OCI-LY1 (cell line): ENCODE measurements around the gene SERPINB8.
"Not testable (repeated sequence)": the region's sequence is repeated elsewhere in the genome, so short reads cannot be mapped to it uniquely, and the experiment has no call there.

Experiments used
- H2AFZ ChIP-seq: fragments of 200-600 bp; sonication (generic), shearing (Covaris generic); 2 replicates; pipeline ENCODE4 v1.6.0; 2014; ENCODE audit warnings: antibody characterized with exemption, mild to moderate bottlenecking, low read length
- H3F3A ChIP-seq: fragments of 200-600 bp; sonication (generic), shearing (Covaris generic); 2 replicates; pipeline ENCODE4 v1.6.0; 2014; ENCODE audit warnings: mild to moderate bottlenecking, antibody characterized with exemption, low read length, moderate library complexity; ENCODE audit not compliant: insufficient read depth
- H3K27ac ChIP-seq: fragments of 200-600 bp; sonication (generic); 2 replicates; pipeline ENCODE4 v1.5.1; 2014; ENCODE audit warnings: low read length, mixed run types, mild to moderate bottlenecking, low read depth; ENCODE audit not compliant: poor library complexity, severe bottlenecking
- H3K27me3 ChIP-seq: fragments of 200-600 bp; sonication (generic); 2 replicates; pipeline ENCODE4 v1.6.0; 2014; ENCODE audit warnings: antibody characterized with exemption, mild to moderate bottlenecking, low read length, moderate library complexity; ENCODE audit not compliant: insufficient read depth
- H3K36me3 ChIP-seq: fragments of 200-600 bp; sonication (generic); 2 replicates; pipeline ENCODE4 v1.6.1; 2014; ENCODE audit warnings: mild to moderate bottlenecking, antibody characterized with exemption, low read length, moderate library complexity, mixed read lengths; ENCODE audit not compliant: insufficient read depth
- H3K4me1 ChIP-seq: fragments of 200-600 bp; sonication (generic); 2 replicates; pipeline ENCODE4 v1.5.1; 2014; ENCODE audit warnings: mild to moderate bottlenecking, low read length, moderate library complexity; ENCODE audit not compliant: insufficient read depth, severe bottlenecking
- H3K4me2 ChIP-seq: fragments of 200-600 bp; sonication (generic), shearing (Covaris generic); 2 replicates; pipeline ENCODE4 v1.6.1; 2014; ENCODE audit warnings: low read length
- H3K4me3 ChIP-seq: fragments of 200-600 bp; sonication (generic); 2 replicates; pipeline ENCODE4 v1.5.1; 2014; ENCODE audit warnings: low read length, low read depth, mild to moderate bottlenecking, mixed read lengths; ENCODE audit not compliant: poor library complexity, severe bottlenecking
- H3K79me2 ChIP-seq: fragments of 200-600 bp; shearing (Covaris generic); 2 replicates; pipeline ENCODE4 v1.6.1; 2016; ENCODE audit warnings: mixed run types, low read length, mixed read lengths; ENCODE audit not compliant: insufficient read depth
- H3K9ac ChIP-seq: fragments of 200-600 bp; sonication (generic), shearing (Covaris generic); 2 replicates; pipeline ENCODE4 v1.6.1; 2014; ENCODE audit warnings: mild to moderate bottlenecking, low read length, mixed read lengths
- H3K9me2 ChIP-seq: fragments of 200-600 bp; sonication (generic), shearing (Covaris generic); 2 replicates; pipeline ENCODE4 v1.6.1; 2014; ENCODE audit warnings: low read depth, mild to moderate bottlenecking, low read length, mixed read lengths
- H3K9me3 ChIP-seq: fragments of 200-600 bp; shearing (Covaris generic); 2 replicates; pipeline ENCODE4 v1.6.1; 2014; ENCODE audit warnings: low read length, mixed read lengths
- H4K20me1 ChIP-seq: fragments of 200-600 bp; sonication (generic), shearing (Covaris generic); 2 replicates; pipeline ENCODE4 v1.6.0; 2016; ENCODE audit warnings: mild to moderate bottlenecking, low read length; ENCODE audit not compliant: insufficient read depth
- CTCF ChIP-seq: fragments of 200-600 bp; sonication (generic), shearing (Covaris generic); IDR thresholded peaks from 2 replicates; pipeline ENCODE4 v1.5.1; 2017; ENCODE audit warnings: mild to moderate bottlenecking, antibody characterized with exemption, low read length, moderate library complexity, mixed read lengths
- EZH2 ChIP-seq: fragments of 200-600 bp; sonication (generic), shearing (Covaris generic); IDR thresholded peaks from 2 replicates; pipeline ENCODE4 v1.8.0; 2017; ENCODE audit warnings: borderline replicate concordance, mixed run types, mild to moderate bottlenecking, antibody characterized with exemption, low read length, moderate library complexity, mixed read lengths

SERPINB8 gene

GRCh38 chr18:63928331-63928730 is 41.5 kb upstream of the SERPINB8 start:
- Histone ChIP-seq H3K4me2 (no peak overlapping the region), H3K9me2 (no peaks in the 10 kb centered on the region), H3F3A (no peaks in the 10 kb centered on the region), H4K20me1 (no peaks in the 10 kb centered on the region), H3K36me3 (no peaks in the 10 kb centered on the region), H3K27me3 (no peaks in the 10 kb centered on the region), H3K27ac (no peak overlapping the region), H3K9me3 (no peaks in the 10 kb centered on the region), H3K79me2 (no peaks in the 10 kb centered on the region), H3K9ac (no peak overlapping the region), H3K4me3 (no peak overlapping the region), H2AFZ (no peak overlapping the region), H3K4me1 (no peaks in the 10 kb centered on the region)
- TF ChIP-seq CTCF = no peak
- TF ChIP-seq EZH2 = no peak

DNA sequence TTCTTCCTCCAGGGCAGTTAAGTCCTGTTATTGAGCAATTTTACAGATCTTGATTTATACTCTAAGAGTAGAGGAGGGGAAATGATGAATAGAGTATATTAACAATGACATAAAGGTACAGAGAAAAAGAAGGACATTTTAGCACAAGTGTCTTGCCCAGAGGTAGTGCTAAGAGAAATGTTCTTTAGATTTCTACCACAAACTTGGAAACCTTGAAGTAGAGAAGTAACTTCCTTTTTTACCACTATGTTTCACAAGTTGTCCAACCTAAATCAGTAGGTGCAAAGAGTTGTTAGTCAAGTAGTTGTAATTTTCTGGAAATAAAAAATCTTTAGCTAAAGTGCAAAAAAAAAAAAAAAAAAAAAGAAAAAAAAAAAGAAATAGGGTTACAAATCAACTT is 40.5 kb upstream of the SERPINB8 start:
- not testable (repeated sequence) for H3K79me2 ChIP-seq, H3F3A ChIP-seq, H3K9ac ChIP-seq, H4K20me1 ChIP-seq, H3K9me2 ChIP-seq, H3K27me3 ChIP-seq, H3K36me3 ChIP-seq, H3K4me3 ChIP-seq, H3K4me2 ChIP-seq, H3K4me1 ChIP-seq, H3K27ac ChIP-seq, H2AFZ ChIP-seq, H3K9me3 ChIP-seq

DNA sequence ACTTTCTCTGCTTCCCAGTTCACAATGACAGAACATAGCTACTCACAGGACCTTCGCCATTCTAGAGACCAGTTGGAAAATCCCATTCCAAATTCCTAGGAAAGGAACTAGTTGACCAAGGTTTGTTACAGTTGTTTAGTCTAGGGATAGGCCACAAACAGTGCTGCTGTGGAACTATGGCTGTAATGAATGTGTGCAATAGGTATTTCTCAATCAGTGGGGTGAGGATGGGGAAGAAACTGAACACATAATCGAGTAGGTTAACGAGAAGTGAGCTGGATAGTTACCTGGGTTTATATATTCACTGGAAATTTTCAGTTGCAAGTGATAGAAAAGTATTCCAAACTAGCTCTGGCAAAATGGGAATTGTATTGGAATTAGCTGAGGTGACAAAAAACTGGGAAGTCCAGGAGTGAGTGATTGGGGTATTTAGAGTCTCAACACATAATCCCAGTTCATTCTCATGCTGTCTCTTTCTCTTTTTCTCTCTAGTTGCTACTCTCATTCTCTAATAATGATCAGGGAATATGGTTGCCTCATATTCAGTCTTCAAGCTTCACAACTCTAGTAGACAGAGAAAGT is 39.0 kb upstream of the SERPINB8 start:
- H3K9ac ChIP-seq = no peak overlapping the region
- TF ChIP-seq CTCF (no peak), EZH2 (no peak)

GRCh38 chr18:63936156-63936931 is 33.5 kb upstream of the SERPINB8 start:
- H3K9ac ChIP-seq = no peak overlapping the region
- no peaks in the 10 kb centered on the region for H3F3A ChIP-seq
- no peaks in the 10 kb centered on the region for H3K36me3 ChIP-seq
- H3K4me2 ChIP-seq = no peak overlapping the region
- TF ChIP-seq CTCF (peak; percentile 65), EZH2 (no peak)
- H2AFZ ChIP-seq = no peak overlapping the region
- H3K79me2 ChIP-seq = no peaks in the 10 kb centered on the region
- H3K9me2 ChIP-seq = no peaks in the 10 kb centered on the region
- H3K4me1 ChIP-seq = no peaks in the 10 kb centered on the region
- no peak overlapping the region for H3K27ac ChIP-seq
- H3K9me3 ChIP-seq = no peaks in the 10 kb centered on the region
- H3K4me3 ChIP-seq = no peak overlapping the region
- no peaks in the 10 kb centered on the region for H3K27me3 ChIP-seq
- no peaks in the 10 kb centered on the region for H4K20me1 ChIP-seq

More for the DNA sequence above, 39.0 kb upstream of the SERPINB8 start:
- H3K27me3 ChIP-seq = no peaks in the 10 kb centered on the region
- H3K36me3 ChIP-seq = no peaks in the 10 kb centered on the region
- H3K27ac ChIP-seq = no peak overlapping the region
- H3K79me2 ChIP-seq = no peaks in the 10 kb centered on the region
- no peaks in the 10 kb centered on the region for H3K4me1 ChIP-seq
- no peaks in the 10 kb centered on the region for H3K9me2 ChIP-seq
- H3K9me3 ChIP-seq = no peaks in the 10 kb centered on the region
- no peaks in the 10 kb centered on the region for H4K20me1 ChIP-seq
- H2AFZ ChIP-seq = no peak overlapping the region
- no peak overlapping the region for H3K4me3 ChIP-seq
- H3K4me2 ChIP-seq = no peak overlapping the region
- H3F3A ChIP-seq = no peaks in the 10 kb centered on the region
